GM12875 (cell line): ENCODE results near the gene ZNF12.

Experiments
- H3K4me3 ChIP-seq: one replicate; pipeline ENCODE4 v1.5.1; 2011; ENCODE audit warnings: low read depth, low read length, control low read depth
- CTCF ChIP-seq: IDR thresholded peaks from 2 replicates; pipeline ENCODE4 v1.5.1; 2011; ENCODE audit warnings: low read depth, mild to moderate bottlenecking, control low read depth, inconsistent platforms, low read length, moderate library complexity, borderline replicate concordance; ENCODE audit not compliant: insufficient read depth

Gene ZNF12

DNA sequence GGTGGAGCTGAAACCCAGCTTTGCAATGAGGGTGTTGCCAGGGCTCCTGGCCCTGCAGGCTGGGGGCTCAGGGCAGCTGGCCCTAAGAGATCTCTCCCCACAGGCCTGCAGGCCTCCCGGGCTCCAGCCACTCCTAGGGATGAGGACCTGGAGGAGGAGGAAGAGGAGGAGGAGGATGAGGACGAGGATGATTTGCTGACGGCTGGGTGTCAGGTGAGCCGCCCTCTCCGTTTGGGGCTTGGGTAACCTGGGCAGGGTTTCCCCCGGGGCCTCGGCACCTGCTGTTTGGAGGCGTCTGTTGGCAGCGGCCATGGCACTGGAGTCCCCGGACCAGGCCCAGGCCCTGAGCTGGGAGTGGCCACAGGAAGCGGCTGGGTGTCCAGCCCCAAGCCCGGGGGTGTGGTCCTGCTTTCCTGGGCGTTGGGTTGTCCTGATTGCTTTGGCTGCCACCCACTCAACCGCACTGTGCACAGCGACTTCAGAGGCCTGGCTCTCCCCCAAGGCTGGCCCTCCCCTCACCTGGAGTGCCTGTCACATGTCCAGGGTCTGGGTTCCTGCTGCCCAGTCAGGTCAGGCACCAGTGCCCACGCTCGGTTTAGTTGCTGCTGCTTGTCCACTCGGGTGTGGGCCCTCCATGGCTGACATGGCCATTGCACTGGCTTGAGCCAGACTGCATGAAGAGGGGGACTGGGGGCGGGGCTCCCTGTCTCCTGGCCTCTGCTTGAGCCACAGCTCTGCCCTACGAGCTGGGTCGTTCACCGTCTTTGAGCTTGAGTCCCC, 63.7 kb downstream of the ZNF12 start:
- TF ChIP-seq CTCF: no peak
- H3K4me3 ChIP-seq: no peak overlapping the region

DNA sequence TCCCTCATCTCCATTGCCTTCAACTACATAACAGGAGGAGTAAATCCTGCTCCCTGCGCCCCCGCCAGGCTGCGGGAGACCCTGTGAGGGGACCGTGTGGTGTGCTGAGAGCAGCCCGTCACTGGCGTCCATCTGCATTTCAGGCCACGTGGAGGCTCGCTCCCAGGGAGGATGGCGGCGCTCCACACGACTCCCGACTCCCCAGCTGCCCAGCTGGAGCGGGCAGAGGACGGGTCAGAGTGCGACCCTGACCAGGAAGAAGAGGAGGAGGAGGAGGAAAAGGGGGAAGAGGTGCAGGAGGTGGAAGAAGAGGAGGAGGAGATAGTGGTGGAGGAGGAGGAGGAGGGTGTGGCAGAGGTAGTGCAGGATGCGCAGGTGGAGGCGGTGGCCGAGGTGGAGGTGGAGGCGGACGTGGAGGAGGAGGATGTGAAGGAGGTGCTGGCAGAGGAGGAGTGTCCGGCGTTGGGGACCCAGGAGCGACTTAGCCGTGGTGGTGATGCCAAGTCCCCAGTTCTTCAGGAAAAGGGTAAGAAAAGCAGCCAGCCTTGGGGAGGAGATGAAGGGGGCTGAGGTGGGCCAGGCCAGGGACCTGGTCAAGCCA, 64.4 kb downstream of the ZNF12 start:
- no peak for TF ChIP-seq CTCF
- no peak overlapping the region for H3K4me3 ChIP-seq

- H3K4me3 ChIP-seq: no peak overlapping the region
- TF ChIP-seq CTCF: no peak
These were observed 65.3 kb downstream of the ZNF12 start for GRCh38 chr7:6641305-6642035.

DNA sequence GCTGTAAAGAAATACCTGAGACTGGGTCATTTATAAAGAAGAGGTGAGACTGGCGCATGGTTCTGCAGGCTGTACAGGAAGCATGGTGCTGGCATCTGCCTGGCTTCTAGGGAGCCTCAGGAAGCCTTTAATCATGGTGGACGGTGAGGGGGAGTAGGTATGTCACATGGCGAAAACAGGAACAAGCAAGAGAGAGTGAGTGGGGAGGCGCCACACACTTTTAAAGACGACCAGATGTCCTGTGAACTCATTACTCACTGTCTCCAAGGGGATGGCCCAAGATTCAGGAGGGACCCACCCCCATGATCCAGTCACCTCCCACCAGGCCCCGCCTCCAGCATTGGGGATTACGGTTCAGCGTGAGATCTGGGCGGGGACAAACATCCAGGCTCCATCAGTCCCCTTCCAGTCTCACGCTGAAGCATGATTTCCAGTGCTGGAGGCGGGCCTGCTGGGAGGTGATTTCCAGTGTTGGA, 66.5 kb downstream of the ZNF12 start:
- H3K4me3 ChIP-seq: no peak overlapping the region
- TF ChIP-seq CTCF: no peak

DNA sequence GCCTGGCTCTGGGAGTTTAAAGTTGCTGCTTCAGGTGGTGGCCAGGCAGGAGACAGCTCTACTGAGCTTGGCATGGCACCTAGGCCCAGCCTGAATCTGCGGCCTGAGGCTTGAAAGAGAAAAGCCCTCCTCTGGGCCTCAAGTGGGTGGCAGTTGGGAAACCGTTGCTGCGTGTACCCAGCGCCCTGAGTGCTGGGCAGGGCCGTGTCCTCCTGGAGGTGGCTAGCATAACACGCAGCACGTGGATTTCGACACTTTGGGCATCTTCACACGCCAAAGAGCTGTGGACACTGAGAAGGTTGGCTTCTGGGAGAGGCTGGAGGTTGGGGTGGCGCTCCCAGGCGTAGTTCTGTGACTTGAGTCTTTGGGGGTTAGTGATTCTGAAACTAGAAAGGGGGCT, 67.1 kb downstream of the ZNF12 start:
- H3K4me3 ChIP-seq: no peak overlapping the region
- TF ChIP-seq CTCF: no peak

DNA sequence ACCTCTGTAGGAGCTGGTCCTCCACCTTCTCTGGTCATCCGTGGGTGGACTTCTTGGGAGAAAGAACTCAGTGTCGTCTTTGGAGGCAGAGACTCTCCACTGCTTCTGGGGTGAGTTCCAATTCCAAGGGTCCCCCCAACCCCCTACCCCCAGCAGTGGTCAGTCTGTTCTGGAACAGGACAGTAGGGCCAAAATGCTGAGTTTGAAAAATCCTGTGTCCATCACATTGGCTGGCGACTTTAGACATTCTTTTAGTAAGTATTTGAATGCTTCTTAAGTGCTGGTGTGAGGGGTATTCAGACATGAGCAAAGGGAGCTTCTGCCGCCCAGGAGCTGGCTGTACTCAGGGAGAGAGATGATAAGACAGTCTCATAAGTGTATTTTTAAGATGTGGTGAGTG, 67.7 kb downstream of the ZNF12 start:
- no peak for TF ChIP-seq CTCF

More for the DNA sequence above, 67.7 kb downstream of the ZNF12 start:
- H3K4me3 ChIP-seq: no peak overlapping the region
